ENCODE data around the gene MYH11.

- TF ChIP-seq EZH2 (IDR thresholded peaks at IDR 0.05) (no peak), POLR2AphosphoS5 (IDR thresholded peaks at IDR 0.05; ENCODE audit: borderline replicate concordance, low read depth, low read length) (no peak)
Measured at GRCh38 chr16:15672514-15673167, 184.2 kb downstream of the MYH11 start.
